AG04450 (cell line): ENCODE results near the gene MYO18B. TPM values are rescaled to one million over a fixed set of nuclear protein-coding genes. Genes with fewer than 3 reads are reported as not detected.

ENCODE experiments used
- CTCF ChIA-PET: fragments of 300-600, 350-600 bp; formaldehyde crosslinking; extraction: SDS; loops from one replicate; lab custom pipeline; 2022; ENCODE audit warnings: antibody characterized with exemption, inconsistent platforms; lab: Charles Lee
- POLR2A ChIA-PET: fragments of 350-600 bp; formaldehyde crosslinking; extraction: SDS; loops from one replicate; lab custom pipeline; 2021; ENCODE audit warnings: antibody characterized with exemption, inconsistent platforms; lab: Yijun Ruan, JAX
- DNase-seq: peaks from one replicate; pipeline ENCODE4 v3.0.0-alpha.2; 2011; ENCODE audit warnings: low read depth, low spot score
- H3K27ac ChIP-seq: one replicate; pipeline ENCODE4 v1.5.1; 2012; ENCODE audit warnings: low read depth, low read length, control low read depth
- H3K27me3 ChIP-seq: one replicate; pipeline ENCODE4 v1.6.0; 2012; ENCODE audit warnings: low read length; ENCODE audit not compliant: control insufficient read depth, insufficient read depth
- H3K4me3 ChIP-seq: 2 replicates; pipeline ENCODE4 v1.5.1; 2011; ENCODE audit warnings: mild to moderate bottlenecking, low read depth, low read length, control low read depth
- H3K9me3 ChIP-seq: 2 replicates; pipeline ENCODE4 v1.5.1; 2012; ENCODE audit warnings: low read length; ENCODE audit not compliant: control insufficient read depth, insufficient read depth
- CTCF ChIP-seq: IDR thresholded peaks from 2 replicates; pipeline ENCODE4 v1.5.1; 2011; ENCODE audit warnings: low read depth, low read length, control low read depth, inconsistent platforms
- polyA plus RNA-seq: library from polyadenylated mRNA; depleted of rRNA; stranded (reverse); fragments of >200 nt; gene quantifications from 2 replicates; pipeline ENCODE4 v1.2.3, GENCODE V29; 2011

MYO18B gene
- polyA plus RNA-seq, 1 experiment: not detected

DNA sequence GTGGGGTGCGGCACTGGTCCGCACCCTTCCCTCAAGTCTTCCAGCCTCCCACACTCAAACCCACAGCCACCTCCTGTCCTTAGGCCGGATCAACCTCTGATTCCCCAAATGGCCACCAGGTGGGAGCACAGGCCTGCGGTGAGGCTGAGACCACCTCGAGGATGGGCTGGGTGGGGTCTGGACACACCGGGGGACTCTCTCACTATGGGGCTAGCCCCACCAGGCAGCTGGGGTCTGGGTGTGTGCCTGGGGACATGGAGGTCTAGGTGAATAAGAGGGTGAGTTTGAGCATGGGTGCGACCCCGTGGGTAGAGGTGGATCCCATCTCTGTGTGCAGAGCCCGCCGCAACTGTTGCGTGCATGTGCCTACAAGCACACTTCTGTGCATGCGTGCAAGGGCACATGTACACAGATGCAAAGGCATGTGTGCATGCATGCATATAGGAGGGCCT lies 32.6 kb downstream of the MYO18B start:
- ChIA-PET POLR2A (no interaction called here), CTCF (interaction anchor here (0.6 to 2.3 kb wide), 2 partner anchors 12 to 98 kb away, joined by 4 to 11 read pairs; no protein-coding TSS in a partner anchor)
- Histone ChIP-seq H3K27me3 (no peaks in the 10 kb centered on the region), H3K4me3 (no peak overlapping the region), H3K9me3 (peaks cover 3% of the 10 kb centered on the region), H3K27ac (no peak overlapping the region)
- no peak for DNase-seq
- peak; percentile 34 for TF ChIP-seq CTCF

DNA sequence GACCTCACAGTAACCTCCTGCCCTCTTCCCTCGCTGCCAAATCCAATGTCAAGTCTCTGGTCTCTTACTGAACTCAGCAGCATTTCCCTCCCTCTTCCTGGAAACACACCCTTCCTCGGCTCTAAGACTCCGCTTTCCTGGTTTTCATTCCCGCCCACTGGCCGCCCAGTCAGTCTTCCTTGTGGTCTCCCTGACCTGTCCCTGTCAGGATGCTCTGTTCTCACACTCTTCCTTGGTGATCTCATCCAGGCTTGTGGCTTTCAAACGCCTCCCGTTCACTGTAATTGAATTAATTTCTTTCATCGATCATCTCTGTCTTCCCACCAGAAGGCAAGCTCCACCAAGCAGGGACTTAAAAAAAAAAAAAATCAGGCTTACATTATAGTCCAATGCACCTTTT lies 33.5 kb downstream of the MYO18B start:
- ChIA-PET CTCF (interaction anchor here (0.7 kb wide), 1 partner anchor 323 kb away, joined by 4 read pairs; no protein-coding TSS in a partner anchor), POLR2A (no interaction called here)
- Histone ChIP-seq H3K27ac (no peak overlapping the region), H3K4me3 (no peak overlapping the region), H3K9me3 (peaks cover 6% of the 10 kb centered on the region; the same call in 1 of the 2 replicates), H3K27me3 (no peaks in the 10 kb centered on the region)
- DNase-seq: no peak
- TF ChIP-seq CTCF: no peak

GRCh38 chr22:25777411-25777810 lies 35.4 kb downstream of the MYO18B start:
- no peak overlapping the region for H3K4me3 ChIP-seq
- no peaks in the 10 kb centered on the region for H3K27me3 ChIP-seq
- ChIA-PET CTCF (interaction anchor here (1.0 to 2.3 kb wide), 2 partner anchors 315 to 575 kb away, joined by 4 to 10 read pairs; no protein-coding TSS in a partner anchor), POLR2A (no interaction called here)
- no peak for DNase-seq
- peaks cover 6% of the 10 kb centered on the region; the same call in 1 of the 2 replicates for H3K9me3 ChIP-seq
- H3K27ac ChIP-seq: no peak overlapping the region
- TF ChIP-seq CTCF: no peak

DNA sequence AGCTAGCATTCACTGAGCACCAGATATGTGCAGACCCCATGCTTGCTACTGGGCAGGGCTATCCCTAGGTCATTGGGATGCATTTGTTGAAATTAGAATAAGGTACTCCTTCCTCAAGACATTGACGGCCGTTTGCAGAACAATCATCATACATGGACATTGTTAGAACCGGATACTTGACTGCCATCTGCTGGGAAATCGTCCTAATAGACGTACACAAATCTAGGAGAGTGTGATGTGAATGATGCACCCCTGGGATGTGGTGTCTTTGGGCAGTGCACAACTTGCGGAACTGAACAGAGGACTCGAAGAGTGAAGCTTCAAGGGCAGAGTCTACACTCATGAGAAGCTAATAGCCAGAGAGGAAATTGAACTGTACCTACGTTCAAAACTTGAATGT lies 35.9 kb downstream of the MYO18B start:
- H3K27me3 ChIP-seq: no peaks in the 10 kb centered on the region
- no peak for DNase-seq
- peak; percentile 47; the same call in 1 of the 2 replicates for TF ChIP-seq CTCF
- CTCF ChIA-PET: interaction anchor here (0.6 to 2.3 kb wide), 3 partner anchors 216 to 575 kb away, joined by 4 to 10 read pairs (median 5); no protein-coding TSS in a partner anchor
- H3K9me3 ChIP-seq: peaks cover 6% of the 10 kb centered on the region; the same call in 1 of the 2 replicates
- H3K4me3 ChIP-seq: no peak overlapping the region
- POLR2A ChIA-PET: no interaction called here
- no peak overlapping the region for H3K27ac ChIP-seq

GRCh38 chr22:25779426-25779825 lies 37.4 kb downstream of the MYO18B start:
- no peak overlapping the region for H3K4me3 ChIP-seq
- H3K9me3 ChIP-seq: peaks cover 6% of the 10 kb centered on the region; the same call in 1 of the 2 replicates
- TF ChIP-seq CTCF: no peak
- H3K27me3 ChIP-seq: no peaks in the 10 kb centered on the region
- no peak for DNase-seq
- ChIA-PET POLR2A (no interaction called here), CTCF (interaction anchor here (0.5 to 1.0 kb wide), 2 partner anchors 551 to 781 kb away, joined by 3 read pairs; no protein-coding TSS in a partner anchor)
- H3K27ac ChIP-seq: no peak overlapping the region
